AG04450 (cell line): ENCODE data around the gene CAMK2D. TPM values are rescaled to one million over a fixed set of nuclear protein-coding genes. Genes with fewer than 3 reads are reported as not detected.

Experiments used
- CTCF ChIA-PET: fragments of 300-600, 350-600 bp; formaldehyde crosslinking; extraction: SDS; loops from one replicate; lab custom pipeline; 2022; ENCODE audit warnings: antibody characterized with exemption, inconsistent platforms; lab: Charles Lee
- POLR2A ChIA-PET: fragments of 350-600 bp; formaldehyde crosslinking; extraction: SDS; loops from one replicate; lab custom pipeline; 2021; ENCODE audit warnings: antibody characterized with exemption, inconsistent platforms; lab: Yijun Ruan, JAX
- DNase-seq: peaks from one replicate; pipeline ENCODE4 v3.0.0-alpha.2; 2011; ENCODE audit warnings: low read depth, low spot score
- H3K27ac ChIP-seq: one replicate; pipeline ENCODE4 v1.5.1; 2012; ENCODE audit warnings: low read depth, low read length, control low read depth
- H3K27me3 ChIP-seq: one replicate; pipeline ENCODE4 v1.6.0; 2012; ENCODE audit warnings: low read length; ENCODE audit not compliant: control insufficient read depth, insufficient read depth
- H3K4me3 ChIP-seq: 2 replicates; pipeline ENCODE4 v1.5.1; 2011; ENCODE audit warnings: mild to moderate bottlenecking, low read depth, low read length, control low read depth
- H3K9me3 ChIP-seq: 2 replicates; pipeline ENCODE4 v1.5.1; 2012; ENCODE audit warnings: low read length; ENCODE audit not compliant: control insufficient read depth, insufficient read depth
- CTCF ChIP-seq: IDR thresholded peaks from 2 replicates; pipeline ENCODE4 v1.5.1; 2011; ENCODE audit warnings: low read depth, low read length, control low read depth, inconsistent platforms
- polyA plus RNA-seq: library from polyadenylated mRNA; depleted of rRNA; stranded (reverse); fragments of >200 nt; gene quantifications from 2 replicates; pipeline ENCODE4 v1.2.3, GENCODE V29; 2011

Gene CAMK2D
- polyA plus RNA-seq, 1 experiment: 105 TPM

GRCh38 chr4:113419631-113420030, 341.9 kb downstream of the CAMK2D start:
- Histone ChIP-seq H3K9me3 (no peaks in the 10 kb centered on the region), H3K27me3 (no peaks in the 10 kb centered on the region), H3K27ac (no peak overlapping the region), H3K4me3 (no peak overlapping the region)
- TF ChIP-seq CTCF: no peak
- DNase-seq: no peak
- POLR2A ChIA-PET: no interaction called here
- CTCF ChIA-PET: no interaction called here

- POLR2A ChIA-PET: no interaction called here
- Histone ChIP-seq H3K27ac (no peak overlapping the region), H3K4me3 (no peak overlapping the region), H3K27me3 (no peaks in the 10 kb centered on the region), H3K9me3 (no peaks in the 10 kb centered on the region)
- TF ChIP-seq CTCF: peak; percentile 23
- DNase-seq: peak; percentile 87
- CTCF ChIA-PET: interaction anchor here (0.9 to 1.6 kb wide), 3 partner anchors 16 to 136 kb away, joined by 3 to 4 read pairs (median 4); no protein-coding TSS in a partner anchor
These were observed 350.0 kb downstream of the CAMK2D start for GRCh38 chr4:113411496-113411938.

- CTCF ChIA-PET: interaction anchor here (1.1 to 1.6 kb wide), 2 partner anchors 90 to 137 kb away, joined by 3 to 4 read pairs; no protein-coding TSS in a partner anchor
- H3K27ac ChIP-seq: no peak overlapping the region
- TF ChIP-seq CTCF: no peak
These were observed 350.9 kb downstream of the CAMK2D start for GRCh38 chr4:113410686-113411085.

GRCh38 chr4:113409181-113409580, 352.4 kb downstream of the CAMK2D start:
- Histone ChIP-seq H3K27me3 (no peaks in the 10 kb centered on the region), H3K4me3 (no peak overlapping the region), H3K9me3 (no peaks in the 10 kb centered on the region), H3K27ac (no peak overlapping the region)
- DNase-seq: no peak
- ChIA-PET POLR2A (no interaction called here), CTCF (interaction anchor here (0.8 to 1.6 kb wide), 2 partner anchors 15 to 544 kb away, joined by 3 to 8 read pairs; no protein-coding TSS in a partner anchor)
- no peak for TF ChIP-seq CTCF

More at GRCh38 chr4:113410686-113411085, 350.9 kb downstream of the CAMK2D start:
- Histone ChIP-seq H3K4me3 (no peak overlapping the region), H3K9me3 (no peaks in the 10 kb centered on the region), H3K27me3 (no peaks in the 10 kb centered on the region)
- no peak for DNase-seq
- POLR2A ChIA-PET: no interaction called here

- Histone ChIP-seq H3K9me3 (no peaks in the 10 kb centered on the region), H3K27ac (no peak overlapping the region), H3K4me3 (no peak overlapping the region), H3K27me3 (no peaks in the 10 kb centered on the region)
- TF ChIP-seq CTCF: no peak
- no peak for DNase-seq
- ChIA-PET POLR2A (no interaction called here), CTCF (no interaction called here)
These were observed 354.1 kb downstream of the CAMK2D start for GRCh38 chr4:113407409-113407808.
